ENCODE results near the gene TMEM156. TPM values are rescaled to one million over a fixed set of nuclear protein-coding genes. Genes with fewer than 3 reads are reported as not detected.

TMEM156 gene
- 1 to 10 TPM in 2 of 3 donors, under 1 TPM in 1; 0.32 to 7.5 (median 1.0) TPM for total RNA-seq

DNA sequence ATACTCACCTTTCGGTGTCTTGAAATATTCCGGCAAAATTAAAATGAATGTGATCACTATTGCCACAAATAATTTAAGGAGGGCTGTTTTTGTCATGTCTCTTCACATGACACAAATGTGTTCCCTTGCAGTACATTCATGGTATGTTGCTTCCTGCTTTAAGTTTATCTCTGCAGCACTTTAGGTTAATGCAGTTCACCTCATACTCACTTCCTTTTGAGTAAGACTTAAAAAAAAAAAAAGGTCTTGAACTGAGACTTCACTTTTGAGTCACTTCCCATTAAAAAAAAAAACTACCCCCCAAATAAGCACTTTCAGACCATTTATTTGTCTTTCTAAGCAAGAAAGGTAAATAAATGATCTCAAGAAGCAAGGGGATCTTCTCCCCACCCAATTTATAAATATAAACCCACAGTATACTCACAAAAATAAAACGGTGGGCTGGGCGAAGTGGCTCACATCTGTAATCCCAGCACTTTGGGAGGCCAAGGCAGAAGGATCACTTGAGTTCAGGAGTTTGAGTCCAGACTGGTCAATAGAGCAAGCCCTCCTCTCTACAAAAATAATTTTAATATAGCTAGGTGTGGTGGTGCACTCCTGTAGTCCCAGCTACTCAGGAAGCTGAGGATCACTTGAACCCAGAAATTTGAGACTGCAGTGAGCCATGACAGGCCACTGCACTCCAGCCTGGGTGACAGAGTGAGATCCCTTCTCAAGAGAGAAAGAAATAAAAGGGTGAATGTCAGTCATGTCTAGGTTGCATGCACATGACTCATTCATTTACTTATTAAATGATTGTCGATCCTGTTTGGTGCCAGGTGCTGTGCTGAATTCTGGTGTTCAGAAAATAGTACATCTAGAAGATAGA lies at the start of gene TMEM156:
Gene TMEM156, minus strand, starts transcription at position 192 of the 868 bp plus-strand sequence. Its CDS starts 96 bp downstream, at position 96.
- intact Hi-C loops (cut with DNase I; ENCODE audit: low total_unique reads), result no loop called here
- TF ChIP-seq POLR2AphosphoS5 (IDR thresholded peaks at IDR 0.05) (no peak), POLR2A (IDR thresholded peaks at IDR 0.05) (no peak)
- TF ChIP-seq, protein P1, sequence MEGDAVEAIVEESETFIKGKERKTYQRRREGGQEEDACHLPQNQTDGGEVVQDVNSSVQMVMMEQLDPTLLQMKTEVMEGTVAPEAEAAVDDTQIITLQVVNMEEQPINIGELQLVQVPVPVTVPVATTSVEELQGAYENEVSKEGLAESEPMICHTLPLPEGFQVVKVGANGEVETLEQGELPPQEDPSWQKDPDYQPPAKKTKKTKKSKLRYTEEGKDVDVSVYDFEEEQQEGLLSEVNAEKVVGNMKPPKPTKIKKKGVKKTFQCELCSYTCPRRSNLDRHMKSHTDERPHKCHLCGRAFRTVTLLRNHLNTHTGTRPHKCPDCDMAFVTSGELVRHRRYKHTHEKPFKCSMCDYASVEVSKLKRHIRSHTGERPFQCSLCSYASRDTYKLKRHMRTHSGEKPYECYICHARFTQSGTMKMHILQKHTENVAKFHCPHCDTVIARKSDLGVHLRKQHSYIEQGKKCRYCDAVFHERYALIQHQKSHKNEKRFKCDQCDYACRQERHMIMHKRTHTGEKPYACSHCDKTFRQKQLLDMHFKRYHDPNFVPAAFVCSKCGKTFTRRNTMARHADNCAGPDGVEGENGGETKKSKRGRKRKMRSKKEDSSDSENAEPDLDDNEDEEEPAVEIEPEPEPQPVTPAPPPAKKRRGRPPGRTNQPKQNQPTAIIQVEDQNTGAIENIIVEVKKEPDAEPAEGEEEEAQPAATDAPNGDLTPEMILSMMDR (IDR thresholded peaks at IDR 0.05), result no peak
- Histone ChIP-seq H3K9me3 (no peaks in the 10 kb centered on the region), H3K27me3 (no peaks in the 10 kb centered on the region), H3K27ac (no peak within 1 kb of the TSS), H3K4me1 (no peaks in the 10 kb centered on the region), H3K4me3 (no peak within 1 kb of the TSS), H3K36me3 (no peaks in the 10 kb centered on the region)
- DNase-seq (ENCODE audit: low spot score in 2 of 2), result no peak

DNA sequence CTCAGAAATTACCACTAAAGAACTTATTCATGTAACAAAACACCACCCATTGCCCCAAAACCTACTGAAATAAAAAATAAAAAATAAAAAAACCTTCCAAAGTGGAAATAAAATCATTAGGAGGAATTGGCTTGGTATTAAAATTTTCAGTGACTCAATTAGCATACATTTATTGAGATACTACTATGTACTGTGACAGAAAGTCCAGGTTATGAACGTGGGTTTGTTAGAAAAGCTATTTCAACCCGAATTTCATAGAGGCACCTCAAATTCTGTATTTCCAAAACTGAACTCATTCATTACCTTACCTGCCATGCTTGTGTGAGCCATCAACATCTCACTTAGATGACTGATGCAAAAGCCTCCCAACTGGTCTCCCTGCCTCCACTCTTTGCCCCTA lies 46.6 kb upstream of the TMEM156 start:
- TF ChIP-seq, protein P1 (IDR thresholded peaks at IDR 0.05), result no peak
- TF ChIP-seq POLR2A (IDR thresholded peaks at IDR 0.05), result no peak
- TF ChIP-seq POLR2AphosphoS5 (IDR thresholded peaks at IDR 0.05), result no peak
- Histone ChIP-seq H3K27ac (no peak overlapping the region), H3K4me1 (no peaks in the 10 kb centered on the region), H3K4me3 (no peak overlapping the region), H3K9me3 (no peaks in the 10 kb centered on the region), H3K27me3 (no peaks in the 10 kb centered on the region), H3K36me3 (no peaks in the 10 kb centered on the region)
- no peak for DNase-seq (ENCODE audit: low spot score in 2 of 2)
- intact Hi-C loops (cut with DNase I; ENCODE audit: low total_unique reads), result no loop called here

DNA sequence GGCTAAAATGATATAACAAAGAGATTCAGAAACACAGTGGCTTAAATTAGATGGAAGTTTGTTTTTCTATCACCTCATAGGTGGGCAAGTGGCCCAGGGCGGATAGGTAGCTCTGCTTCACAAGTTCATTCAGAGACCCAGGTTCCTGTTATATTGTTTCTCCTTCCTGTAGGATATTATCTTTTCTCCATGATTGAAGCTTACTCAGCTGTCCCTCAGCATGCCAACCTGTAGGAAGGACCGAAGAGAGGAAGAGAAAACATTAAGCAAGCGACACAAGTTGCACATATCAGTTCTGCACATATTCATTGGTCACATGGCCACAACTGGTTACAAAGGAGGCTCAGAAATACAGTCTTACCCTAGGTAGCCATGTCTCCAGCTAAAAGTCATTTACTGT lies 36.7 kb upstream of the TMEM156 start:
- Histone ChIP-seq H3K27ac (no peak overlapping the region), H3K9me3 (no peaks in the 10 kb centered on the region), H3K4me1 (no peaks in the 10 kb centered on the region), H3K4me3 (no peak overlapping the region), H3K27me3 (no peaks in the 10 kb centered on the region), H3K36me3 (no peaks in the 10 kb centered on the region)
- DNase-seq (ENCODE audit: low spot score in 2 of 2), result no peak
- TF ChIP-seq POLR2AphosphoS5 (IDR thresholded peaks at IDR 0.05), result no peak
- TF ChIP-seq POLR2A (IDR thresholded peaks at IDR 0.05), result no peak
- TF ChIP-seq, protein P1 (IDR thresholded peaks at IDR 0.05), result no peak
- intact Hi-C loops (cut with DNase I; ENCODE audit: low total_unique reads), result no loop called here

GRCh38 chr4:39067451-39067850 lies 35.2 kb upstream of the TMEM156 start:
- intact Hi-C loops (cut with DNase I; ENCODE audit: low total_unique reads), result no loop called here
- no peaks in the 10 kb centered on the region for H3K4me1 ChIP-seq
- no peak for DNase-seq (ENCODE audit: low spot score in 2 of 2)

GRCh38 chr4:39067031-39067430 lies 34.8 kb upstream of the TMEM156 start:
- no peaks in the 10 kb centered on the region for H3K36me3 ChIP-seq
- no peaks in the 10 kb centered on the region for H3K9me3 ChIP-seq
- no peak for DNase-seq (ENCODE audit: low spot score in 2 of 2)
- no peak overlapping the region for H3K27ac ChIP-seq
- TF ChIP-seq, protein P1 (IDR thresholded peaks at IDR 0.05), result no peak
- TF ChIP-seq POLR2AphosphoS5 (IDR thresholded peaks at IDR 0.05) (no peak), POLR2A (IDR thresholded peaks at IDR 0.05) (no peak)
- H3K4me1 ChIP-seq, result no peaks in the 10 kb centered on the region
- H3K27me3 ChIP-seq, result no peaks in the 10 kb centered on the region
- H3K4me3 ChIP-seq, result no peak overlapping the region
- intact Hi-C loops (cut with DNase I; ENCODE audit: low total_unique reads), result no loop called here

More at GRCh38 chr4:39067451-39067850, 35.2 kb upstream of the TMEM156 start:
- Histone ChIP-seq H3K27me3 (no peaks in the 10 kb centered on the region), H3K27ac (no peak overlapping the region), H3K4me3 (no peak overlapping the region), H3K36me3 (no peaks in the 10 kb centered on the region), H3K9me3 (no peaks in the 10 kb centered on the region)
- TF ChIP-seq, protein P1 (IDR thresholded peaks at IDR 0.05), result no peak
- TF ChIP-seq POLR2A (IDR thresholded peaks at IDR 0.05) (no peak), POLR2AphosphoS5 (IDR thresholded peaks at IDR 0.05) (no peak)

Data from breast epithelium (tissue), 4 donors.